HCT116 (cell line): ENCODE data around the gene SCN4B. TPM values are rescaled to one million over a fixed set of nuclear protein-coding genes. Genes with fewer than 3 reads are reported as not detected.

ENCODE experiments used
- ATAC-seq: fragments of 200-7000 bp; cut with Tn5 transposase; 2 replicates; pipeline ENCODE4 v1.9.1; 2020; ENCODE audit warnings: mild to moderate bottlenecking, moderate library complexity
- BruUV-seq: library from RNA; stranded (reverse); fragments of 400-500 nt; replicated peaks from 2 replicates; lab custom pipeline; 2021; lab: Mats Ljungman, UMichigan
- CTCF ChIA-PET: fragments of 300-600 bp; sonication (Branson Sonifier 250); formaldehyde crosslinking; loops from one replicate; lab custom pipeline; 2021; ENCODE audit warnings: antibody characterized with exemption; lab: Charles Lee
- POLR2A ChIA-PET: fragments of 300-600, 350-600 bp; sonication (Branson Sonifier 250); formaldehyde crosslinking; loops from one replicate; lab custom pipeline; 2021; ENCODE audit warnings: antibody characterized with exemption; lab: Charles Lee
- RAD21 ChIA-PET, 2 experiments: fragments of 300-600 bp; sonication (Branson Sonifier 250); formaldehyde crosslinking; loops; one replicate each; lab custom pipeline; 2023; ENCODE audit warnings: low total read pairs in 2 of 2; ENCODE audit not compliant: uncharacterized antibody in 2 of 2, unreplicated experiment in 2 of 2, low non-redundant PET in 1 of 2; lab: Charles Lee
- DNase-seq: peaks from one replicate; pipeline ENCODE4 v3.0.0-alpha.2; 2010; ENCODE audit warnings: low read depth, low spot score
- H2AFZ ChIP-seq: fragments of 200-600 bp; shearing (Covaris generic), sonication (generic); 2 replicates; pipeline ENCODE4 v1.6.1; 2017; ENCODE audit warnings: low read depth, mixed run types, mixed read lengths, antibody characterized with exemption, low read length; ENCODE audit not compliant: poor library complexity, severe bottlenecking
- H3K27ac ChIP-seq: 2 replicates; pipeline ENCODE4 v1.5.1; 2012; ENCODE audit warnings: low read depth, low read length
- H3K27me3 ChIP-seq: fragments of 200-600 bp; sonication (generic); 2 replicates; pipeline ENCODE4 v1.6.1; 2016; ENCODE audit warnings: mixed run types, low read length, mixed read lengths; ENCODE audit not compliant: insufficient read depth
- H3K36me3 ChIP-seq, 2 experiments: fragments of 200-500 bp in 1 of 2; fragments of 200-600 bp in 1 of 2; sonication (Bioruptor generic) in 1 of 2; sonication (generic) in 1 of 2; 2 replicates each; pipeline versions ENCODE4 v1.5.1 to v1.6.1; 2014 to 2016; ENCODE audit warnings: low read length in 2 of 2, inconsistent platforms in 1 of 2, mixed read lengths in 1 of 2, mixed run types in 1 of 2; ENCODE audit not compliant: insufficient read depth in 2 of 2, control insufficient read depth in 1 of 2
- H3K4me1 ChIP-seq, 2 experiments: fragments of 200-600 bp in 1 of 2; sonication (generic) in 1 of 2; 2 replicates each; pipeline versions ENCODE4 v1.5.1 to v1.6.1; 2012 to 2017; ENCODE audit warnings: low read length in 2 of 2, inconsistent platforms in 1 of 2, mild to moderate bottlenecking in 1 of 2, mixed read lengths in 1 of 2, mixed run types in 1 of 2, moderate library complexity in 1 of 2; ENCODE audit not compliant: insufficient read depth in 2 of 2, control insufficient read depth in 1 of 2
- H3K4me2 ChIP-seq: fragments of 200-600 bp; sonication (generic); 2 replicates; pipeline ENCODE4 v1.6.1; 2017; ENCODE audit warnings: mixed run types, low read length, mixed read lengths
- H3K4me3 ChIP-seq, 2 experiments: fragments of 200-600 bp in 1 of 2; sonication (generic) in 1 of 2; replicated peaks in 1 of 2; 2 replicates each; pipeline ENCODE4 v1.5.1; 2011 to 2016; ENCODE audit warnings: low read length in 2 of 2, control low read depth in 1 of 2, low read depth in 1 of 2, mild to moderate bottlenecking in 1 of 2, mixed read lengths in 1 of 2, mixed run types in 1 of 2
- H3K79me2 ChIP-seq: fragments of 200-600 bp; sonication (generic); 2 replicates; pipeline ENCODE4 v1.6.1; 2017; ENCODE audit warnings: mild to moderate bottlenecking, mixed run types, low read length, moderate library complexity, mixed read lengths; ENCODE audit not compliant: insufficient read depth
- H3K9ac ChIP-seq: fragments of 200-600 bp; sonication (generic); 2 replicates; pipeline ENCODE4 v1.6.1; 2016; ENCODE audit warnings: low read length, mixed read lengths
- H3K9me2 ChIP-seq: fragments of 200-600 bp; sonication (generic), shearing (Covaris generic); 2 replicates; pipeline ENCODE4 v1.6.1; 2017; ENCODE audit warnings: mixed run types, mild to moderate bottlenecking, moderate library complexity; ENCODE audit not compliant: insufficient read depth
- H3K9me3 ChIP-seq, 2 experiments: fragments of 200-500 bp in 1 of 2; fragments of 200-600 bp in 1 of 2; sonication (Bioruptor generic) in 1 of 2; sonication (generic) in 1 of 2; 2 replicates each; pipeline ENCODE4 v1.6.1; 2014 to 2017; ENCODE audit warnings: low read length in 2 of 2, mixed read lengths in 2 of 2, inconsistent platforms in 1 of 2, low read depth in 1 of 2, mild to moderate bottlenecking in 1 of 2, mixed run types in 1 of 2, moderate library complexity in 1 of 2; ENCODE audit not compliant: control insufficient read depth in 1 of 2, insufficient read depth in 1 of 2
- H4K20me1 ChIP-seq: fragments of 200-600 bp; sonication (generic), shearing (Covaris generic); 2 replicates; pipeline ENCODE4 v1.6.1; 2017; ENCODE audit warnings: mixed run types, mild to moderate bottlenecking, moderate library complexity; ENCODE audit not compliant: insufficient read depth
- CBX3 ChIP-seq: IDR thresholded peaks from 2 replicates; pipeline ENCODE4 v1.6.1; 2012; ENCODE audit warnings: low read depth
- RAD21 ChIP-seq: IDR thresholded peaks from 2 replicates; pipeline ENCODE4 v1.6.1; 2012; ENCODE audit warnings: low read depth, mild to moderate bottlenecking
- SP1 ChIP-seq: IDR thresholded peaks from 2 replicates; pipeline ENCODE4 v1.6.1; 2012; ENCODE audit warnings: low read depth
- ZFX ChIP-seq: fragments of 450-650 bp; IDR thresholded peaks from 2 replicates; pipeline ENCODE4 v1.6.1; 2017
- intact Hi-C: fragments of 100-400 bp; cut with micrococcal nuclease; formaldehyde crosslinking; loops from 2 replicates; pipeline ENCODE4 v1.10.0; 2022
- total RNA-seq: library from RNA; stranded (reverse); gene quantifications from one replicate; pipeline ENCODE4 v1.2.1, GENCODE V29; 2021; ENCODE audit not compliant: unreplicated experiment

Gene SCN4B
- total RNA-seq, 1 experiment from 2014 or later: 0.32 TPM

DNA sequence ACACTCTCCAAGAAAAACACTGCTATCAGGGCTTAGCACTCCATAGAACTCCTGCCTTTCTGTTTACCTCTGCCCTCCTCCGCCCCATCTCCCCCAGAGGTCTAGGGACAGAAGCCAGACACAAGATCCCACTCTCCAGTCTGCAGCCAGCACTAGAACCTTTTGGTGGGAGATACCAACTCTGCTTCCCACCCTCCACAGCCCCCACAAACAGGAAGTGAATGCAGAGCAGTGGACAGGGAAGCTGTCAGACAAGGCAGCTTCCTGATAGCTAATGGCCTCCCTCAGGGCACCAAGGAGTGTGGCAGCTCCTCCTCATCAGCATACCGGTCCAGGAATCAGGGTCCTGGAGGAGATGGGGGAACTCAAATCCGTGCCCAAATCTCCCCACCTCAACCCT lies 5.1 kb downstream of the SCN4B start:
- H3K4me3 ChIP-seq: no peak overlapping the region
- H3K27me3 ChIP-seq: no peaks in the 10 kb centered on the region
- ChIA-PET CTCF (interaction anchor here (1.6 to 3.0 kb wide), 2 partner anchors 9 to 24 kb away, joined by 6 to 14 read pairs; no protein-coding TSS in a partner anchor), RAD21 (no interaction called here), POLR2A (interaction anchor here (0.6 to 1.3 kb wide), 2 partner anchors 9 to 343 kb away, joined by 3 to 4 read pairs; no protein-coding TSS in a partner anchor)
- peaks cover 0 to 13% of the 10 kb centered on the region in 2 experiments; a peak in 2 of 4 replicates for H3K4me1 ChIP-seq
- H3K9me2 ChIP-seq: no peaks in the 10 kb centered on the region
- ATAC-seq (no peak), DNase-seq (no peak)
- TF ChIP-seq SP1 (no peak), ZFX (no peak), CBX3 (no peak), RAD21 (no peak)
- no peaks in the 10 kb centered on the region for H4K20me1 ChIP-seq
- H3K4me2 ChIP-seq: no peak overlapping the region
- no peak overlapping the region for H3K27ac ChIP-seq
- intact Hi-C loops: loop anchor here (5.0 kb wide), 1 partner anchor 465 kb away; no protein-coding TSS in a partner anchor
- no peaks in the 10 kb centered on the region for H3K79me2 ChIP-seq
- no peaks in the 10 kb centered on the region for H3K9me3 ChIP-seq
- H2AFZ ChIP-seq: no peak overlapping the region
- H3K9ac ChIP-seq: no peak overlapping the region
- no peaks in the 10 kb centered on the region for H3K36me3 ChIP-seq
- no TSS peak for BruUV-seq

DNA sequence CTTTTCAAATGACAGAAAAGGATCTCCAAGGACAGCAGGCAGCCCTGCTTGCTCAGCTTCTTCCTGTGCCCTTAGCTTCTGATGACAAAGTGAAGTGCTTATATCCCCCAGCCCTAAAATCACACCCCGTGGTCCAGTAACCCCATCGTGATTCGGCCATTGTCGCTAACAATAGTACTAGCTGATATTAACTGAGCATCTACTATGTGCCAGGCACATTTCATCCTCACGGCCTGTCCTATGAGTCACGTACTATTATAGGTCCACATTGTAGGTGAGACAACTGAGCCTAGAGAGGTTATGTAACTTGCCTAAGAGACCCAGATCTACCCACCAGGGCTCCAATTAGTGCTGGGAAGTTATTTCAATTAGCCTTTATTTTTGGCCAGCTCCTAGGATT lies 6.1 kb downstream of the SCN4B start:
- H4K20me1 ChIP-seq: no peaks in the 10 kb centered on the region
- no peak overlapping the region for H3K27ac ChIP-seq
- DNase-seq (no peak), ATAC-seq (no peak)
- H3K9me3 ChIP-seq: no peaks in the 10 kb centered on the region
- H3K27me3 ChIP-seq: no peaks in the 10 kb centered on the region
- H3K9me2 ChIP-seq: no peaks in the 10 kb centered on the region
- H2AFZ ChIP-seq: no peak overlapping the region
- ChIA-PET RAD21 (interaction anchor here in 1 of 2 experiments (0.6 to 1.7 kb wide), 2 partner anchors 25 to 223 kb away, joined by 3 to 6 read pairs; no protein-coding TSS in a partner anchor), POLR2A (interaction anchor here (1.3 kb wide), 1 partner anchor 10 kb away, joined by 4 read pairs; no protein-coding TSS in a partner anchor), CTCF (interaction anchor here (1.2 to 1.6 kb wide), 3 partner anchors 10 to 34 kb away, joined by 3 to 6 read pairs (median 4); no protein-coding TSS in a partner anchor)
- no TSS peak for BruUV-seq
- H3K9ac ChIP-seq: no peak overlapping the region
- TF ChIP-seq ZFX: no peak
- intact Hi-C loops: loop anchor here (5.0 kb wide), 1 partner anchor 466 kb away; no protein-coding TSS in a partner anchor
- H3K4me1 ChIP-seq: peaks cover 0 to 10% of the 10 kb centered on the region in 2 experiments; a peak in 2 of 4 replicates
- no peak overlapping the region for H3K4me3 ChIP-seq
- H3K4me2 ChIP-seq: peak overlapping the region; percentile 89
- no peaks in the 10 kb centered on the region for H3K36me3 ChIP-seq
- H3K79me2 ChIP-seq: no peaks in the 10 kb centered on the region
